Calu3 (cell line): ENCODE measurements around the gene NUTM2E. TPM values are rescaled to one million over a fixed set of nuclear protein-coding genes. Genes with fewer than 3 reads are reported as not detected.
"Not testable (repeated sequence)": the region's sequence is repeated elsewhere in the genome, so short reads cannot be mapped to it uniquely, and the experiment has no call there.

Source experiments
- BruUV-seq: library from RNA; stranded (reverse); fragments of 400-500 nt; replicated peaks from 2 replicates; lab custom pipeline; 2021; lab: Mats Ljungman, UMichigan
- CTCF ChIA-PET: fragments of 300-600 bp; sonication (Branson Sonifier 250); formaldehyde crosslinking; loops from one replicate; lab custom pipeline; 2022; ENCODE audit warnings: antibody characterized with exemption; lab: Charles Lee
- DNase-seq: peaks from one replicate; pipeline ENCODE4 v3.0.0; 2022
- H3K27ac Mint-ChIP-seq: one replicate; pipeline ENCODE4 v1.8.0; 2022; ENCODE audit warnings: mixed read lengths; ENCODE audit not compliant: unreplicated experiment
- H3K27me3 Mint-ChIP-seq: one replicate; pipeline ENCODE4 v1.8.0; 2022; ENCODE audit warnings: mixed read lengths; ENCODE audit not compliant: unreplicated experiment
- H3K36me3 Mint-ChIP-seq: one replicate; pipeline ENCODE4 v1.8.0; 2022; ENCODE audit warnings: mild to moderate bottlenecking, moderate library complexity, mixed read lengths; ENCODE audit not compliant: insufficient read depth, unreplicated experiment
- H3K4me1 Mint-ChIP-seq: one replicate; pipeline ENCODE4 v1.8.0; 2022; ENCODE audit warnings: mild to moderate bottlenecking, low read depth, mixed read lengths; ENCODE audit not compliant: unreplicated experiment
- H3K4me3 Mint-ChIP-seq: one replicate; pipeline ENCODE4 v1.8.0; 2022; ENCODE audit warnings: mild to moderate bottlenecking, low read depth, moderate library complexity, mixed read lengths; ENCODE audit not compliant: unreplicated experiment
- H3K9me3 Mint-ChIP-seq: one replicate; pipeline ENCODE4 v1.8.0; 2022; ENCODE audit warnings: low read depth, mixed read lengths; ENCODE audit not compliant: unreplicated experiment
- intact Hi-C: fragments of 100-400 bp; cut with micrococcal nuclease; formaldehyde crosslinking; loops from one replicate; pipeline ENCODE4 v1.10.0; 2022; ENCODE audit not compliant: unreplicated experiment
- total RNA-seq: library from RNA; stranded (reverse); gene quantifications from 2 replicates; pipeline ENCODE4 v1.2.3, GENCODE V29; 2022

Gene NUTM2E
- total RNA-seq, 1 experiment from 2014 or later, result not detected

DNA sequence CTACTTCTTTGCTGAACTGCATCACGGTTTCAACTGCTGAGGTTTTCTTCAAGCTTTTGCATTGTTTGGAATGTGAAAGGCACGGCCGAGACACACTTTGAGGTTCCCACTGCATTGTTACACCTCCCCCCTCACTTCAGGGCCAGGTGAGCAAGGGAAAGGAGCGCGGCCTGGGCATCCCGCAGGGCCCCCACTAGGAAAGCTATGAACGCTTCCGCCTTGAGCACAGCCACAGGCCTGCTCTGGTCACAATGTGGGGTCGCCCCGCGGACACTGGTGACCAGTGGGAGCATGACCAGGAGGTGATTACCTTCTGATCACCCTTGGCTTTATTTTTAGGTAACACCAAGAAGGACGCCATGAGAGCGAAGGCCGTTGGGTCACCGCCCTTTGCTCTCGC is 11.9 kb downstream of the NUTM2E start:
- H3K4me1 Mint-ChIP-seq, H3K4me3 Mint-ChIP-seq, intact Hi-C loops, BruUV-seq, H3K27me3 Mint-ChIP-seq, H3K36me3 Mint-ChIP-seq, H3K27ac Mint-ChIP-seq, CTCF ChIA-PET, DNase-seq, H3K9me3 Mint-ChIP-seq: not testable (repeated sequence)

DNA sequence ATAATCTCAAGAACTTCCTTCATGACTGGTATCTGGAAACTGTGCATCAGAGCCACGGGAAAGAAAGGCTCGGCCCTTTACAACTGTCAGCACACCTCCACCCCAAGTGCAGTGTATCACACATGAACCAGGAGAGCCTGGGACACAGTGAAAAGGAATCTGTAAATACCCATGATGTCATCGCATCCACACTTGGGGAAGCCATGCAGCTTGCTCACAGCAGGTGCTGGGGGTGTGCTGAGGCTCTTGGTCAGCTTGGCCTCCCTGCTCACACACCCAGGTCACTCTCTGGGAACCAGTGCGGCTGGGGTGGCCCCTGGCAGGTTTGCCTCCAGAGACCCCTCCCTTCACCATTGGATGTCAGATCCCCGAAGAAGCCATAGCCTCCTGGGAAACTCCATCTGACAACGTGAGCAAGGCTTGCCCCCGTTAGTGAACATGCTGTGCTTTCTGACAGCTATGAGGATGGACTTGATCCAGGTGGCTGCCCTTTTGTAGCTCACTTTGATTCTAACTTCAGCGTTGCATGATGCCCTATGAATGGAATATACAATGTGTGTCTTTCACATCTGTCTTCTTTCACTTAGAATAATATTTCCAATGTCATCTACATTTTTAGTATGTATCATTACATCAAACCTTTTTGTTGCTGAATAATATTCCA is 26.8 kb downstream of the NUTM2E start:
- H3K4me3 Mint-ChIP-seq, DNase-seq, H3K9me3 Mint-ChIP-seq, H3K27me3 Mint-ChIP-seq, intact Hi-C loops, H3K4me1 Mint-ChIP-seq, H3K36me3 Mint-ChIP-seq, CTCF ChIA-PET, BruUV-seq, H3K27ac Mint-ChIP-seq: not testable (repeated sequence)

DNA sequence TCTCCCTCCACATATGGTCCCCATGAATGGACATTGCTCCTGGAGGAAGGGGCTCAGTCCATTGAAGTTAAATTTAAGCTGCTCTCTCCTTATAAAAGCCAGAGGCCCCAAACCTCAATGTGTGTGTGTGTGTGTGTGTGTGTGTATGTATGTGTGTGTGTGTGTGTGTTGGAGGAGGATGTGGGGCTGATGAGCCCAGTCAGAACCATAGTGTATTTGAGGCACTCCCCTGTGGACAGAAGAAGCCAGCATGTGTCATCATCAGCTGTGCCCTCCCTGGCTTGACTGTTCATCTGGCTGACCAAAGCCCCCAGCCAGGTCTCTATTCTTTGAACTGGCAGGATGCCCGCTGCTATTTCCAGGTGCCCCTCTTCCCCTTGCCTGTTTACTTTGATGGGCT is 35.7 kb downstream of the NUTM2E start:
- H3K4me1 Mint-ChIP-seq, H3K27ac Mint-ChIP-seq: not testable (repeated sequence)

DNA sequence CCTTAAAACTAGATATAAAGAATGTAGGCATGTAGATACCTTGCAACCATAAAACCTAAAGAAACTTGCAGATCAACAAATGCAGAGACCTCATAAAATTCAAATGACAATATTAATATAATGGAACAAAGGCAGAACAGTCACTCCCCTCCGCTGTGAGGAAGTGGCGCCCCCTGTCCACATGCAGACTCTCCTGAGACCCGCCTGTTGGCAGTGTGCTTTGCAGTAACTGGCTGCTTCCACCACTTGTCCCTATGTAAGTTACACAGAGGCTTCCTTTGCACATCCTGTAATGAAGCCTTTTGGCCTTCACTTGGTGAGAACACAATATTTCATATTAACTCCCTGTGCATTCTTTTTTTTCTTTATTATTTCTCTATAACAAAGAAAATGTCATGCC is 36.3 kb downstream of the NUTM2E start:
- peaks cover 42% of the 10 kb centered on the region for H3K27me3 Mint-ChIP-seq
- H3K4me1 Mint-ChIP-seq, CTCF ChIA-PET, H3K9me3 Mint-ChIP-seq, H3K36me3 Mint-ChIP-seq, H3K27ac Mint-ChIP-seq, H3K4me3 Mint-ChIP-seq, intact Hi-C loops, DNase-seq, BruUV-seq: not testable (repeated sequence)

More for the DNA sequence above, 35.7 kb downstream of the NUTM2E start:
- intact Hi-C loops, CTCF ChIA-PET, H3K9me3 Mint-ChIP-seq, DNase-seq, H3K36me3 Mint-ChIP-seq, BruUV-seq, H3K4me3 Mint-ChIP-seq: not testable (repeated sequence)
- H3K27me3 Mint-ChIP-seq, result peaks cover 42% of the 10 kb centered on the region

DNA sequence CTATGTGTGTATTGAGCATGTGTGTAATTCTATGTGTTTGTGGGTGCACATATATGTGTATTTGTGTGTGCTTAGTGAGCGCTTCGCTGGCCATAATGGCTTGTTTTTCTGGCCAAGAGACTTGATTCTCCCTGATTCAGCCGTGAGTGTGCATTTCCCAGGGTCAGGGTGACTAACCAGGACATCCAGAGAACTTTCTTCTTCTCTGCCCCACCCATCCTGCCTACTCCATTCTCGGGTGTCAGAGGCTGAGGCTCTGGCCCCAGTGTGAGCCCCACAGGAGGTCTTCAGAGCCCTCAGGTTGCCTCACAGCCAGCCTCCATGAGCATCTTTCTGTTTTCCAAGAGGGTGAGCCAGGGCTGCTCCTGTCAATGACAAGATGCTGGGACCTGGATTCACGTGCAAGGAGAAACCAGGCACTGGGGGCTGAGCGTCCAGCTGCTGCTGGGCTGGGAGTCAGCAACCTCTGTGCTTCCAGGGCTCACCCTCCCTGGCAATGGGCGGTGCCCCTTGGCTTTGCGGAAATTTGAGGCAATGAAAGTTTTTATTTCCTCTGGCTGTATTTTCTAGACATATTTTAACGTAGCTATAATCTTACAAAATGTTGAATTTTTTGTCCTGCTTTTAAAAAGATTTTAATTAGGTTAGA is 40.5 kb downstream of the NUTM2E start:
- intact Hi-C loops, H3K36me3 Mint-ChIP-seq, H3K27ac Mint-ChIP-seq, H3K9me3 Mint-ChIP-seq, H3K4me3 Mint-ChIP-seq, H3K4me1 Mint-ChIP-seq, DNase-seq, CTCF ChIA-PET, BruUV-seq: not testable (repeated sequence)
- peaks cover 18% of the 10 kb centered on the region for H3K27me3 Mint-ChIP-seq

DNA sequence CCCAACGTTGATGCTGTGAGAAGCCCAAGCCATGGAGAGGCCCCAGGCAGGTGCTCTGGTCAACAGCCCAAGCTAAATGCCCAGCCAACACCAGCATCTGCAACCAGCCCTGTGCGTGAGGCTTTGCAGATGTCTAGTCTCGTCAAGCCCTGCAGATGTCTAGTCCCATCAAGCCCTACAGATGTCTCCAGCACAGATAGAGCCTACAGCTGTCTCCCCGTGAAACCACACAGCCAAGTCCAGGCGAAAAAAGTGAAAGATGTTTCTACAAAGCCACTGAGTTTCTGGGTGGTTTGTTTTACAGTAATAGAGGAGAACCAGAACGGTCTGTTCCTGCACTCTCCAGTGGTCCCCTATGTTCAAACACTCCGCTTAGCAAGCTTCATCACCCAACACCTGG is 41.5 kb downstream of the NUTM2E start:
- intact Hi-C loops, H3K36me3 Mint-ChIP-seq, BruUV-seq, H3K27ac Mint-ChIP-seq, H3K4me1 Mint-ChIP-seq, DNase-seq, CTCF ChIA-PET, H3K9me3 Mint-ChIP-seq, H3K4me3 Mint-ChIP-seq: not testable (repeated sequence)
- peaks cover 13% of the 10 kb centered on the region for H3K27me3 Mint-ChIP-seq

DNA sequence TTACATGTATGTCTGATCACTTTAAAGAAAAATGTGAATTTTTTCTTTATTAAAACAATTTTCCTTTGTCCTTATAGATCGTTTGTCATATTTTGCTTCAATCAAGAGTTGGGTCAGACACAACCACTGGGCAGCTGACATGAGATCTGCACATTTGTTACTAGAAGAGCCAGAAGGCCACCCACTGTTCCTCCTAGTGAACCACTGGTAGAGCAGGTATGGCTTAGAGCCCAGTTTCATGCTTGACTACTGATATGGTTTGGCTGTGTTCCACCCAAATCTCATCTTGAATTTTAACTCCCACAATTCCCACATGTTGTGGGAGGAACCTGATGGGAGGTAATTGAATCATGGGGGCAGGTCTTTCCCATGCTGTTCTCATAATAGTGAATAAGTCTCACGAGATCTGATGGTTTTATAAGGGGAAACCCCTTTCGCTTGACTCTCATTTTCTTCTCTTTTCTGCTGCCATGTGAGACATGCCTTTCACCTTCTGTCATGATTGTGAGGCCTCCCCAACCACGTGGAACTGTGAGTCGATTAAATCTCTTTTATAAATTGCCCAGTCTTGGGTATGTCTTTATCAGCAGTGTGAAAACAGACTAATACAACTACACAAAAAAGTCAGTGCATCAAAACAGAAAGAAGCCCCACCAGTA is 43.0 kb downstream of the NUTM2E start:
- BruUV-seq, H3K9me3 Mint-ChIP-seq, intact Hi-C loops, DNase-seq, CTCF ChIA-PET, H3K27ac Mint-ChIP-seq, H3K4me1 Mint-ChIP-seq, H3K4me3 Mint-ChIP-seq, H3K36me3 Mint-ChIP-seq: not testable (repeated sequence)
- H3K27me3 Mint-ChIP-seq, result peaks cover 13% of the 10 kb centered on the region

DNA sequence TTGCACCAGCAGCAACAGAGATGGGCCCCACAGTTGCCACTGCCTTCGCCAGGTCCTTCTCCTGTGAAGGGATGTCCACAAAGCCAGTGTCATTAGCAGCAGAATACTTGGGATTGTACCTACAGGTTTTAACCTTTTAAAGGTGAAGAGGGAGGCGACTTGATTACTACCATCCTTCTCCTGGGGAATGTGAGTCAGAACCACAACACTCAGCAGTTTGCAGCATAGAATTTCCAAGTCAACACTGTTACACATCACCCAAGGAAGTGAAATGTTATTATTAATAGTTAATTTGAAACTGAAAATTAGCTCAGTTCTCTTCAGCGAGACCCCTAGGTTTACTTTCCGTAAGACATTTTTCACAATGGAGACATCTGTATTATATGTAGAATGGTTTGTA is 45.2 kb downstream of the NUTM2E start:
- H3K27ac Mint-ChIP-seq, BruUV-seq, CTCF ChIA-PET, H3K4me1 Mint-ChIP-seq, H3K36me3 Mint-ChIP-seq, intact Hi-C loops, H3K4me3 Mint-ChIP-seq, H3K9me3 Mint-ChIP-seq, DNase-seq: not testable (repeated sequence)
- peaks cover 13% of the 10 kb centered on the region for H3K27me3 Mint-ChIP-seq
